NCI-H2081 treated with DMSO at 0.1 percent for 48 hours (cell line): ENCODE data around the gene LRRC42.
A peak's percentile ranks its signal among the peaks of the same experiment; 100 is the strongest.

ENCODE experiments used
- DNase-seq: peaks from one replicate; lab custom pipeline; 2025; lab: John Stamatoyannopoulos, UW

The LRRC42 gene

DNA sequence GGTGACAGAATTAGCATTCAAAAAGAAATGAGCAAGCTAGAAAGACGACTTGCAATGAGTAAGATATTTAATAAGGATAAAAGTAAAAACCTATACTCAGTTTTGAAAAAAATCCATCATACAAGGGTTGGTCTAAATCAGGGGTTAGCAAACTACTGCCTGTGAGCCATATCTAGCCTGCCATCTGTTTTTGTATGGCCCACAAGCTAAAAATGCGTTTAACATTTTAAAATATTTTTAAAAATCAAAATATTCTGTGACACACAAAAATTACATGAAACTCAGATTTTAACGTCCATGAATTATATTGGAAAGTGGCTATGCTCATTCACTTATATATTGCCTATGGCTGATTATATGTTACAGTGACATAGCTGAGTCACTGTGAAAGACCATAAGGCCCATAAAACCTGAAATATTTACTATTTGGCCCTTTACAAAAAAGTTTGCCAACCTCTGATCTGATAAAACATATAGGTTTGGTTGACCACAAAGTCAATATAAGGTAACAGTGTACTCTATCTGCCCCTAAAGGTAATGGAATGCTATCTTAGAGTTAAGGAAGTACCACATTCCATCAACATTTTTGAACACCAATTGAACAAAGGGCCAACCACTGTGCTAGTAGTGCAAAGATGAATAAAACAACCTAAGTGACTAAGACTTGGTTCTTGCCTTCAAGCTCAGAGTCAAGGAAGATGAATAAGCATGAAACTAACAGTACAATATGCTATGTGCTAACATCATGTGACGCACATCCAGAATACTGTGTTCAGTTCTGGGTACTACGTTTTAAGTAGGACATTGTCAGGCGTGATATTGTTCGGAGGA is 3.8 kb upstream of the LRRC42 start:
- no peak for DNase-seq

DNA sequence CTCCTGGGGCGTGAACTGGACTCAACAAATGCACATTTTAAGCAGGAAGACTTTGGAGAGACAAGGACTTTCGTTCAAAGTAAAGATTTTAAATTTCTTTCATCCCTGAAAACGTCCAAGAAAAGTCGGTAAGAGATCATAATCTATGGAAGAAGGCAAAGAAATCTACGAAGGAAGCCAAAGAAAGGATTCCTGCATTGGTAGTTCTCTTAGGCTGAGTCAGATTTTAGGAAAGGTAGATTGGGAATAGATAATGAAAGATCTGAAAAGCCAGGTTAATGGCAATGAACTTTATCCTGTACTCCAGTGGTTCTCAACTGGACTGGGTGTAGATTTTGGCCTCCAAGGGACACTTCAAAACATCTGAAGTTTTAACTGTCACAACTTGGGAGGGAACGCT is 3.1 kb upstream of the LRRC42 start:
- DNase-seq, result no peak

DNA sequence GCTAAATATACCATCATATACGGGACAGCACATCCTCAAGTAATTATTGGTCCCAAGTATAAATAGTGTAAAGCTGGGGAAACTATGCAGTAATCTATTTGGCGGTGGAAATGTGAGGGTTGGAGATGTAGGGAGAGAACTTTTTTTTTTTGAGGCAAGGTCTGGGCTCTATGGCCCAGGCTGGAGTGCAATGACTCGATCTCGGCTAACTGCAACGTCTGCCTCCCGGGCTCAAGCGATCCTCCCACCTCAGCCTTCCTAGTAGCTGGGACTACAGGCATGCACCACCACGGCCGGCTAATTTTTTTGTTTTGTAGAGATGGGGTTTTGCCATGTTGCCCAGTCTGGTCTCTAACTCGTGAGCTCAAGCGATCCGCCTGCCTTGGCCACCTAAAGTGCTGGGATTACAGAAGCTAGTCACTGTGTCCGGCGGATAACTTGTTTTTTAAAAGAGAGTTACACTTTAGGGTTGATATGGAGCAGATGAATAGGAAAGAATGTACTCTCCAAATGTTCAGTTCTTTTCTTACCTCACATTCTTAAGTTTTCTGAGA is 2.6 kb upstream of the LRRC42 start:
- no peak for DNase-seq

DNA sequence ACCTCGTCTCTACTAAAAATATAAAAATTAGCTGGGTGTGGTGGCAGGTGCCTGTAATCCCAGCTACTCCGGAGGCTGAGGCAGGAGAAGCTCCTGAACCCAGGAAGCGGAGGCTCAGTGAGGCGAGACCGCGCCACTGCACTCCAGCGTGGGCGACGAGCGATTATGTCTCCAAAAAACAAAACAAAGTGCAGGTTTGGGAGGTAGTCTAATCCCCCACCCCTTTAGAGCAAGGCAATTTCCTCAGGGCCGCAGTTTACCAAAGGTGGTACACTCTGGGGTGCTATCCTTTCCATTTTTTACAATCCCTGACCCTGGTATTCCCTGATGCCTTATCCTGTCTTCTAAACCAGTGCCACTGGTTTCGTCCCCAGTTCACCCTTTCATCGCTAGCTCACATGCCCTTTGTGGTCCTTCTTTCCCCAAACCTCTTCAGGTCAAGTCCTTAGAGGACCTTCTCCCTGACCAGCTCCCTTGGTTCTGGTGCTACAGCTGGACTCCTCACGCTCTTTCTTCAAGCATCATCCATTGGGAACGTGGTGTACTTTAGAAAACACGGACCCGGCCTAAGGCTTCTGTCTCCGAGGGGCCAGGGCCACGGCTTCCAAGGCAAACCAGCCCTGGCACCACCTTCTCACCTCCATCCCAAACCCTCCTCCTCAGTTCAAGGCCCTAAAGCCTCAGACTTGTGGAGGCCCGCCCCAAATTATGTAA is 1.5 kb upstream of the LRRC42 start:
- DNase-seq, result no peak

DNA sequence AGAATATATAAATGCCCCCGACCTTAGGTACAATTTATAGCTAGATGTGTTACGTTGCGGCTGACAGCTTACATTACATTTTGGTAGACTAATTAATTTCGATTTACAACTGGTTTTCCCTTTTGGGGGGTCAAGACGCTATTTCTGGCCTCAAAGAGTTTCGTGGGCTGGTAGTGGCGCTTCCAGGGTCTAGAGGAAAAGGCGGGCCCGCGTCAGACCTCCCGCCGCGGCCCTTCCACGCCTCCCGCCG is 1.0 kb upstream of the LRRC42 start:
- DNase-seq, result no peak

DNA sequence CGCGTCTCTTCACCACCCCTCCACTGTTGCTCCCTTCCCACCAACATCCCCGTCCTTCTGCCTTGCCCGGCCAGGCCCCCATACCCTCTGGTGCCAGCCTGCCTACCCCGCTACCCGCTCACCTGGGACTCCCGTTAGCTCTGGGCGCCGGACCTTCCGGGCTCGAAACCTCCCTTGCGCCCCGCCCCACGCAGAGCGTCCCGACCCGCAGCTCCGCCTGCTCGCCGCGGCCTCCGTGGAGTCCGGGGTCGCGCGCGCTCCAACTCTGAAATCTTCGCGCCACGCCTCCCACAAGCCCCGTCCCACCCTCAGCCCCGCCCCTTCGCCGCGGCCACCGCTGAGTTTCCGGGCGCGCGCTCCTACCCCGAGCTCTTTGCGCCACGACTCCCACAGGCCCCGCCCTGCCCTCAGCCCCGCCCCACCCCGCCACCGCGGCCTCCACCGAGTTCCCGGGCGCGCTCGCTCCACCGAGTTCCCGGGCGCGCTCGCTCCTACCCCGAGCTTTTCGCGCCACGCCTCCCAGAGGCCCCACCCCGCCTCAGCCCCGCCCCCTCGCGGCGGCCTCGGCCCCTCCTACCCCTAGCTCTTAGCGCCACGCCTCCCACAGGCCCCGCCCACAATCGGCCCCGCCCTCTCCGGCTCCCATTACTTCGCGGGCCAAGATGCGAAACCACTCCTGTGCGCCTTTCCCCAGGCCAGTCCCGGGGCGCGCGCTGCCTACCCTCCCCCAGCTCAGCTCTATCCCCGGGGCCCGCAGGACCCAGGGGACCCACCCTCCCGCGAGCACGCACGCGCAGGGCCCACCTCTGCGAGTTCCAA is 508 bp upstream of the LRRC42 start, which contains the start of gene IFT25:
Gene IFT25, minus strand, starts transcription at position 267 of the 819 bp plus-strand sequence. CDS start 5,617 bp downstream, outside the sequence.
- peak; percentile 59 for DNase-seq

DNA sequence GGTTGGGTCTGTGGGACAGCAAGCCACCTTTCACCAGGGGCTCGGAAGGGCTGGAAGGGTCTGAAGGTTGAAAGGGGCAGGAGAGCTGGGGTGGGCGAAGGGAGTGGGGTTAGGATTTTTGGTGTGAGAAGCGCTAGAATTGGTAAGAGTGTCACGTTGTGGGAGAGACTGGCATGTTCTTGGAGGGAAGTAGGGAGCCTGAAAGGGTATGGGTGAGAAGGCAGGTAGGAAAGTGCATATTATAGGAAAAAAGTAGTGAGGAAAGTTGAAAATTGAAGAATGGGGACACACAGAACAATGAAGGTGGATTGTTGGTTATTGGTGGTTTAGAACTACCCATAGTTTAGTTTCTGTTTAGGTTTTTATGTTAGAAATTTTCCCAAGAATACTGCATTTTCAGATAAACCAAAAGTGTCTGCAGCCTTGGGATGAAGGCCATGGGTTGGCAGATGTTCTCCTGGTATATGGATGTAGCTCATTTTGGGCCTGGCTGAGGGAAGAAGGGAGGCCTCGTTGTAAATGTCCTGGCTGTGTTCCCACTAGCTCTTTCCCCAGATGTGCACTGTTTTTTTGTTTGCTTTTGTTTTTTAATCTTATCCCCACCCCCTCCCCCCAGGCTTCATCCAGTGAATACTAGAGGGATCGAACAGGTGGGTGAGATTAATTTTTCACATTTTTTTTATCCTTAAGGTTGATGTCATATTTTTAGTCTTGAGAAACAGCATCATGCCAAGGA is 1.2 kb downstream of the LRRC42 start:
- DNase-seq, result no peak

DNA sequence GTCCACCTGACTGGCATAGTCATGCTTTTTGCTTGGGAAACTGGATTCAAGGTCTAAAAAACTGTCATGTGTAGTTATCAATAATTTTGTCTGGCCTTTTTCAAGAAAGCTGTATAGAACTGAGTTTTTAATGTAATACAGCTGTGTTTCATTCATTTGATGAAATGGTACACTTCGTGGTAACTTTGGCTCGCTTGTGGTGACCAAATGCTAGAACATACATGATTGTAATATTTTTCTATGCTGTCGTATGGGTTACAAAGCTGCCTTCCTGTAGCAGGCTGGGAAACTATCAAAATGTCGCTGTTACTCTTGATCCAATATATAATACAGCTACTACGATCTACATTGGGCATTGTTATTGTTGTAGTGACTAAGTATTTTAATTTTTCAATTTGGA is 2.1 kb downstream of the LRRC42 start:
- no peak for DNase-seq

DNA sequence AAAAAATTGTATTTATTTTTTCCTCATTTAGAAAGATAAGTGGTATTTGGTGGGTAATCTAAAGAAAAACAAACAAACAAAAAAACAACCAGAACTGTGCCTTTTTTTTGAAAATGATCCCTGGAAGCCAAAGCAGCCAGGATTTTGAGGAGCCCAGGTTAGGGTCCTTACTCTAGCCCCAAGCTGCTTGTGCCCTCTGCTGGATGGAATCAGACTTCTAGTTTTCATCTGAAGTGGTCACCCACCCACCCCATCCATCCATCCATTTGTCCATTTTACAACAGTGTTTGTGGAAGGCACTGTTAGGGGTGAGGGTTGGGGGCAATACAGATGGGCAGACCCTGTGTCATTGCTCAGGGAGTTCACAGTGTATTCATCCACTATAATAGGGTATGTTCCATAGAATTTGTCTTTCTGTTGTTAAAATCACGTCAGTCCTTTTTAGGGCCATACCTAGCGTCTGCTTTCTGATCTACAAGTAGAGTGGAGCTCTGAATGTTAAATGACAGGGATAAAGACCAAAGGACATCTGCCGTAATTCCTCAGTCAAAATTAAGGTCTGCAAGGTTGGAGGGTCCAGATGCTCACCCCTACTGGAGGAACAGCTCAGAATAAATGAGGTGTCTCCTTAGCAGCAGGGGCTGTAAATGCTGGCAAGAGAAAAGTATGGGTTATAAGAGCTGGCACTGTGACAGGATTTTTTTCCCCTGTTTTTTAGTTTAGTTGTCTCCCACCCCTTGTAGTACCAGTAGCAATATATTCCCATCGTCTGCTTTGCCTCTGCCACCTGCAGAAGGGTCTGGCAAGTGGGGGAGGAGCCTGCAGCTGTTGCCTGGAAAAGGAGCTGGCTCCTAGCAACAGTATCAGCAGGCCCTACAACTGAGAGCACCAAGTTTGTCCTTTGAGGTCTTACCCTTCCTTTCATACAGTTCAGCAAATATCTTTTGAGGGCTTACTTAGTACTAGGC is 3.2 kb downstream of the LRRC42 start:
- DNase-seq, result no peak

DNA sequence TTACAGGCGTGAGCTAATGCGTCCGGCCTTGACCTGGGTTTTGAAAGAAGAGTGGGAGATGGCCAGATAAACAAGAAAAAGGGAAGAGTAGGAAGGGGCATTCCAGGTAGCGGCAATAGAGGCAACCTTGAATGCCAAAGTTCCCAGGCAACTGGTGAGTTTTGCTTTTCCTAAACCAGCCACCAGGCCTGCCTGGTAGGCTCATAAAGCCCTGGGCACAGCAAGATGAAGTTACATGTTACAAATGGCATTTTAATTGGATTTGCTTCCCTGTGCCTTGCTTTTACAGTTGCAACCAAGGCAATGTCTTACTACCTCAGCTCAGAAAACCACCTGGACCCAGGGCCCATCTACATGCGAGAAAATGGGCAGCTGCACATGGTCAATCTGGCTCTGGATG is 5.5 kb downstream of the LRRC42 start:
- no peak for DNase-seq

DNA sequence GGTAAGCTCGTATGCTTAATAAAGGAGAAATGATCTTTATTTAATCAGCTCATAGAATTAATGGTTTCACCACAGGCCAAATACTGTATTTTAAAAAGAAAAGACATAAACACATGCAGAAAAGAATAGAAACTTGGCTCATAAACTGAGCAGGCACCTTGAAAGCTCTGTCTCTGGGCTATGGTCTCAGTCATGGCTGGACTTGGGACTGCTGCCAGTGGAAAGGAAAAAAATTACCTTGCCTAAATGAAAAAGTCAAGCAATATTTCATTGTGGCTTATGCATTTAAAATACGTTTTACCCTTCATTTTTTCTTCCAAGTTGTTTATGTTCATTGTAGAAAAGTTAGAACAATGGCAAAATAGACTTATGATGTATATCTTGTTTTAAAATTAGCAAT is 8.0 kb downstream of the LRRC42 start:
- DNase-seq, result no peak

DNA sequence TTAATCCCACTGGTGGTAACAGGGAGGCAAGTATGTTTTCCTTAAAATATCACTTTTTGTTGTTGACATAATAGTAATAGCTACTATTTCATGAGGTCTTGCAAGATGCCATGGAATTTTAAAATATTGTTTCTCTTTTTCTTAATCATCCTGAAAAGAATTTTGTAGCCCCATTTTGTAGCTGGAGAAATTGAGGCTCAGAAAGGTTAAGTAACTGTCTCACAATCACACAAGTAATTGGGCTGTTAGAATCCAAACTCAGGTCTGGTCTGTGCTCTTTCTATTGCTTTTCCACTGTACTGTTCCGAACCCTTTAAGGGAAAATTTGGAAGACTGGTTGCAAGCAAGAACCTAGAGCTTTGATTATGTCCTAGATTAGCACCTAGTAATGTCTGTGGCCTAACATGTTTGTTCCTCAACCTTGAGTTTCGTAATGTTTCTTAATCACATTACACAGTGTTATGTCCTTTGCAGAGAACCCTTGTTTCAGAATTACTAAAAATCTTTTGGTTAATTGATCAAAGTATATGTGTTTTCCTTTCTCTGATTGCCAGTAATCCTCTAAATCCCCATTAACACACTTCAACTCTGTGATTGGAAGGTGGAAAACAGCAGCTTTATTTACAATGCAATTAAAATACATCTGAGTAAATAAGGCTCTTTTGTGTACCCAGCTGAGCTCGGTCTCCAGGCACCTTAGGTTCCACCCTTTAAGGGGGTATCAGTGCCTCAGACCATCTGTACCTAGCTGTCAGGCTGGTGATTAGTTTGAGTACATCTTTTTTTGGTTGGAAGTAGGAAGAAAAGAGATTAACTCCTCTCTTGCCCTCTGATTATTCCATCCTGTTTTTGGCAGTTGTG is 10.4 kb downstream of the LRRC42 start:
- DNase-seq, result peak; percentile 67

DNA sequence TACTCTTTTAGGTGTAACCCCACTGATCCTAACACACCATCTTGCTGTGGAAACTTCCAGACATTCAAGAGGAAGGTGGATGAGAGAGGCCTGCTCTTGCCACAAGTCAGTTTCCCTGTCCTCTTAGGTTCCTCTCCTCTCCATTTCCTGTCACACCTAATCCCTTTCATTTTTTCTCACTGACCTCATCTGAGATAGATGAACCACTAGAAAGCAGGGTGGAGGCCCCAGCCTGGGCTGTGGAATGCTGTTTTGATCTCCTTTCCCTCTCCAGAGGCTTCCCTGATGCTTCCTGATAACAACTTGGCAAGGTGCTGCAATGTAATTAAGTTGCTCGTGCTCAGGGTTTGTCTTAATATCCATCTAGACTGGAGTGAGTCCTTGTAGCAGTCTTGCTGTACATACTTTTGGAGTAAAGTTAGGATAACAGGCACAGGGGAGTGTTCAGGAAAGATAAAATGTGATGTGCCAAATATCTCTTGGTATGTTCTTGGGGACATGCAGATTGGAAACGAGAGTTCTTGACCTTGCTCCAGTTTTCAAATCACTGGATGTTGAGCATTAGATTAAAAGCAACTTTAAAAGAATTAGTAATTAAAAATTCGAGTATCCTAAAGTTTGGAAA is 11.2 kb downstream of the LRRC42 start:
- DNase-seq, result no peak

DNA sequence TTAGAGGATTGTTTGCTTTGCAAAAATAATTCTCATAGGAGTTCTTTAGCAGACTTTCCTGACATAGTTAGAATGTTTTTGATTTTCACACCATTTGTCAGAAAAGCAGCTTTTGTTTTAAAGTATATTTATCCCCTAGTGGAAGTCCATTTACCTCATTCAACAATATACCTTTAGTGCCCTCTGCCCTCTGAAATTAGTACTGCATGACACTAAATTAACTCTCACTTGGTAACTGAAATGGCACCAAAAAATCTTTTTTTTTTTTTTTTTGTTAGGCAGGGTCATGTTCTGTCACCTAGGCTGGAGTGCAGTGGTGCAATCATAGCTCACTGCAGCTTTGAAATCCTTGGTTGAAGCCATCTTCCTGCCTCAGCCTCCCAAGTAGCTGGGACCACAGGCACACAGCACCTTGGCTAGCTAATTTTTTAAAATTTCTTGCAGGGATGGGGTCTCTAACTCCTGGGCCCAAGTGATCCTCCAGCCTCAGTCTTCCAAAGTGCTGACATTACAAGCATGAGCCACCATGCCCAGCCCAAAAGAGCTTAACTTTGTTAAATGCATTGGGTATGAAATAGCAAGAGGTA is 13.6 kb downstream of the LRRC42 start:
- DNase-seq, result no peak

DNA sequence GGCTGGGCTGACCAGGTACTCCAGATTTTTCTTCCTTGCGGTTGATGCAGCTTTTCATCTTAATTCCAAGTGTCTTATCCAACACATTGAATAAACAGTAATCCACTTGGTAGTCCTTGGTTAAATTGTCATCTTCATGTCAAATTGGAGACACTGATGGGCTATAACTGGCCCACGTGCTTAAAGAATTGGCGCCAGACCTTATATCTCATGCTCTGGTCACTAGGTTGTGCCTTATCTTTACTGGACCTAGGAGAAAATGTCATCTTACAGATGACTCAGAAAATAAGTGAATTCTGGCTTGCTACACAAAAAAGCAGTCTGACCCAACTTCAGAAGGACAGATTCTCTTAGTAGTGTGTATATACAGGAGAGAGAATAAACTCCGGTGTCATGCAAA is 16.2 kb downstream of the LRRC42 start:
- DNase-seq, result no peak

DNA sequence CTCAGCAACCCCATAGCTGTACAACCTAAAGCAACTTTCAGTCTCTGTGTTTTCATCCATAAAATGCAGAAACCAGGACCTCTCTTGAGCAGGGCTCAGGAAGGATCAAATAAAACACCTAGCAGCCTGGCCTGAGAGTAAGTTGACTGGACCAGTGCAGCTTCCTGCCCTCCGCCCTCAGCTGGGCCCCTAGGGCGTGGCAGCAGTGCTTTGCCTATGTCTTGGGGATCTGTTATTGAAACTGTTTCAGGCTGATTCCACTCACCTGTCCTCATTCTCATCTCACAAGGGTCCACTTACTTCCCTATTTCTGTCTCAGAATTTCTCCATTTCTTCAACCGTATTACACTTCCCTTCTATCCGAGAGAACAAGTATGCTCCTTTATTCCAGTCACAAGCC is 17.3 kb downstream of the LRRC42 start:
- DNase-seq, result no peak

DNA sequence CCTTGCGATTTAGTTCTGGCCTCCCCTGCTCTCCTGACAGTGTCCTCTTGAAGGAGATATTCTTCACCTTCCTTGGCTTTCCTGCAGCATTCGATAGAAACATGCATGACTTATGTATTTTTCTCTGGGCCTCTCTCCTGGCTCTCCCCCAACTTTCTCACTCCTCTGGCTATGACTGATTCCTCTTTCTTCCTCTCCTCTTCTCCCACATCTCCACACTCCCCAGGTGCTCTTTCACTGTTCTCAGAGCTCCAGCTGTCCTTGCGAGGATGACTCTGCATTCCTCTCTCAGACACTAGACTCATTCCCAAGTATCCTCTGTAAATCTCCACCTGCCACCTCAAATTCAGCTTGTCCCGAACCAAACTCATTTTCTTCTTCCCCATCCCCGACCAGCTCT is 18.0 kb downstream of the LRRC42 start:
- DNase-seq, result no peak

DNA sequence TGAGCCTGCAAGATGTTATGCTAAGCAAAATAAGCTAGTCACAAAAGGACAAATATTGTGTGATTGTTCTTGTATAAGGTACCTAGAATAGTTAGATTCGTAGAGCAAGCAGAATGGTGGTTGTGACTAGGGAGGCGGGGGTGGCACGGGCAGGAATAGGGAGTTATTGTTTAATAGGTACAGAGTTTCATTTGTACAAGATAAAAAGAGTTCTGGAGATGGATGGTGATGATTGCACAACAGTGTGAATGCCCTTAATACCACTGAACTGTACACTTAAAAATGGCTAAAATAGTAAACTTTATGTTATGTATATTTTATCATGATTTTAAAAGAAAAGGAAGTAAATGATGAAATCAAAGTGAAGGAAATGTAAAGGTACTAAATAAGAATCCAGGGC is 20.6 kb downstream of the LRRC42 start:
- DNase-seq, result no peak
